Kidney capillary endothelial cell (primary cell): ENCODE measurements around the gene WWC1.
"Not testable (repeated sequence)": the region's sequence is repeated elsewhere in the genome, so short reads cannot be mapped to it uniquely, and the experiment has no call there.

ENCODE experiments used
- DNase-seq: peaks from one replicate; pipeline ENCODE4 v3.0.0-alpha.2; 2018; ENCODE audit warnings: low spot score

The WWC1 gene

GRCh38 chr5:168334695-168335094, 43.2 kb downstream of the WWC1 start:
- DNase-seq, result no peak

GRCh38 chr5:168337361-168337760, 45.9 kb downstream of the WWC1 start:
- no peak for DNase-seq

GRCh38 chr5:168339109-168339771, 47.8 kb downstream of the WWC1 start:
- DNase-seq, result no peak

- DNase-seq, result not testable (repeated sequence)
Measured at GRCh38 chr5:168339772-168340140, 48.3 kb downstream of the WWC1 start.

GRCh38 chr5:168340487-168340886, 49.0 kb downstream of the WWC1 start:
- DNase-seq, result no peak

GRCh38 chr5:168341178-168341577, 49.7 kb downstream of the WWC1 start:
- DNase-seq, result no peak

GRCh38 chr5:168342151-168342825, 50.8 kb downstream of the WWC1 start:
- no peak for DNase-seq

GRCh38 chr5:168342985-168343384, 51.5 kb downstream of the WWC1 start:
- no peak for DNase-seq

GRCh38 chr5:168346417-168346816, 55.0 kb downstream of the WWC1 start:
- no peak for DNase-seq

- DNase-seq, result no peak
Measured at GRCh38 chr5:168347368-168348083, 56.1 kb downstream of the WWC1 start.

- no peak for DNase-seq
Measured at GRCh38 chr5:168348084-168348414, 56.6 kb downstream of the WWC1 start.

GRCh38 chr5:168350315-168350714, 58.9 kb downstream of the WWC1 start:
- DNase-seq, result no peak

GRCh38 chr5:168353216-168353957, 61.9 kb downstream of the WWC1 start:
- DNase-seq, result no peak

- DNase-seq, result no peak
Measured at GRCh38 chr5:168354397-168354796, 63.0 kb downstream of the WWC1 start.

GRCh38 chr5:168356171-168356570, 64.7 kb downstream of the WWC1 start:
- DNase-seq, result no peak

GRCh38 chr5:168356592-168356991, 65.1 kb downstream of the WWC1 start:
- no peak for DNase-seq

- DNase-seq, result no peak
Measured at GRCh38 chr5:168357876-168358275, 66.4 kb downstream of the WWC1 start.

GRCh38 chr5:168359820-168360460, 68.5 kb downstream of the WWC1 start:
- DNase-seq, result no peak

- no peak for DNase-seq
Measured at GRCh38 chr5:168360521-168361285, 69.3 kb downstream of the WWC1 start.

- no peak for DNase-seq
Measured at GRCh38 chr5:168362097-168362885, 70.8 kb downstream of the WWC1 start.
